Measurements from ENCODE around the gene AHDC1. TPM values are rescaled to one million over a fixed set of nuclear protein-coding genes. Genes with fewer than 3 reads are reported as not detected.

AHDC1 gene
- total RNA-seq, 2 experiments from 2014 or later: 6.5 to 13.8 TPM

GRCh38 chr1:27627061-27627460 lies 23.1 kb upstream of the AHDC1 start:
- no peaks in the 10 kb centered on the region for H3K9me3 ChIP-seq (ENCODE audit: low read length)
- ChIA-PET POLR2A (interaction anchor here (0.6 to 0.7 kb wide), 2 partner anchors 18 to 204 kb away, joined by 3 read pairs; no protein-coding TSS in a partner anchor), CTCF (ENCODE audit: unreplicated experiment) (no interaction called here)
- BruUV-seq (replicated peaks): no TSS peak
- DNase-seq (ENCODE audit: low spot score): no peak
- TF ChIP-seq CTCF (conservative IDR thresholded peaks at IDR 0.05; ENCODE audit: low read length) (no peak), EZH2phosphoT487 (IDR thresholded peaks at IDR 0.05; ENCODE audit: borderline replicate concordance, low read depth, low read length) (no peak)
- no peaks in the 10 kb centered on the region for H3K36me3 ChIP-seq (ENCODE audit: insufficient read depth, low read length)
- H3K9me2 ChIP-seq (ENCODE audit: insufficient read depth, low read length): no peaks in the 10 kb centered on the region
- peaks cover 91% of the 10 kb centered on the region for H3K4me1 ChIP-seq (ENCODE audit: insufficient read depth, low read length, poor library complexity, severe bottlenecking)
- H3K79me2 ChIP-seq (ENCODE audit: insufficient read depth, low read depth, low read length): no peaks in the 10 kb centered on the region
- intact Hi-C loops (cut with micrococcal nuclease; ENCODE audit: unreplicated experiment): no loop called here
- no peaks in the 10 kb centered on the region for H4K20me1 ChIP-seq (ENCODE audit: insufficient read depth, low read length)
- peak overlapping the region; percentile 65; the same call in 1 of the 2 replicates for H2AFZ ChIP-seq (ENCODE audit: low read length)
- peak overlapping the region; percentile 38 for H3K27ac ChIP-seq (ENCODE audit: low read depth, low read length, poor library complexity, severe bottlenecking)
- H3K4me2 ChIP-seq (ENCODE audit: low read length): peak overlapping the region; percentile 69; the same call in 1 of the 2 replicates
- no peak overlapping the region for H3K4me3 ChIP-seq (ENCODE audit: low read depth, low read length, poor library complexity, severe bottlenecking)

GRCh38 chr1:27626031-27626935 lies 22.3 kb upstream of the AHDC1 start:
- peak overlapping the region; percentile 65 for H2AFZ ChIP-seq (ENCODE audit: low read length)
- H3K4me1 ChIP-seq (ENCODE audit: insufficient read depth, low read length, poor library complexity, severe bottlenecking): peaks cover 89% of the 10 kb centered on the region
- TF ChIP-seq EZH2phosphoT487 (IDR thresholded peaks at IDR 0.05; ENCODE audit: borderline replicate concordance, low read depth, low read length): no peak
- TF ChIP-seq CTCF (conservative IDR thresholded peaks at IDR 0.05; ENCODE audit: low read length): no peak
- no peaks in the 10 kb centered on the region for H3K9me3 ChIP-seq (ENCODE audit: low read length)
- POLR2A ChIA-PET: interaction anchor here (0.6 to 0.8 kb wide), 3 partner anchors 18 to 203 kb away, joined by 3 read pairs; no protein-coding TSS in a partner anchor
- CTCF ChIA-PET (ENCODE audit: unreplicated experiment): no interaction called here
- no TSS peak for BruUV-seq (replicated peaks)
- H3K4me2 ChIP-seq (ENCODE audit: low read length): peak overlapping the region; percentile 69
- no peaks in the 10 kb centered on the region for H3K9me2 ChIP-seq (ENCODE audit: insufficient read depth, low read length)
- no peaks in the 10 kb centered on the region for H3K79me2 ChIP-seq (ENCODE audit: insufficient read depth, low read depth, low read length)
- peak overlapping the region; percentile 38 for H3K27ac ChIP-seq (ENCODE audit: low read depth, low read length, poor library complexity, severe bottlenecking)
- peak overlapping the region; percentile 41 for H3K4me3 ChIP-seq (ENCODE audit: low read depth, low read length, poor library complexity, severe bottlenecking)
- no peaks in the 10 kb centered on the region for H4K20me1 ChIP-seq (ENCODE audit: insufficient read depth, low read length)
- H3K36me3 ChIP-seq (ENCODE audit: insufficient read depth, low read length): no peaks in the 10 kb centered on the region
- DNase-seq (ENCODE audit: low spot score): peak; percentile 54
- intact Hi-C loops (cut with micrococcal nuclease; ENCODE audit: unreplicated experiment): no loop called here
